NOMO-1 treated with dmso at 0.1 percent for 144 hours (cell line): ENCODE data around the gene SDSL.

Experiments
- DNase-seq: peaks from one replicate; lab custom pipeline; 2025; ENCODE audit not compliant: unreplicated experiment; lab: John Stamatoyannopoulos, UW

The SDSL gene

GRCh38 chr12:113422030-113422885, at the start of gene SDSL:
SDSL (plus strand) TSS chr12:113422380; CDS start chr12:113427983, 5,603 bp downstream.
- peak; percentile 98 for DNase-seq

GRCh38 chr12:113373440-113373839, 48.7 kb upstream of the SDSL start:
- DNase-seq = no peak

- no peak for DNase-seq
Observed at GRCh38 chr12:113373969-113374368, 48.2 kb upstream of the SDSL start.

GRCh38 chr12:113374823-113375428, 47.3 kb upstream of the SDSL start:
- no peak for DNase-seq

GRCh38 chr12:113378291-113378690, 43.9 kb upstream of the SDSL start:
- DNase-seq = no peak

GRCh38 chr12:113381220-113381619, 41.0 kb upstream of the SDSL start:
- DNase-seq = no peak

- no peak for DNase-seq
Observed at GRCh38 chr12:113382206-113382605, 40.0 kb upstream of the SDSL start.

- DNase-seq = no peak
Observed at GRCh38 chr12:113384778-113385177, 37.4 kb upstream of the SDSL start.

- DNase-seq = no peak
Observed at GRCh38 chr12:113385282-113385882, 36.8 kb upstream of the SDSL start.

GRCh38 chr12:113386866-113387566, 35.2 kb upstream of the SDSL start:
- DNase-seq = no peak

- no peak for DNase-seq
Observed at GRCh38 chr12:113387631-113388030, 34.5 kb upstream of the SDSL start.

GRCh38 chr12:113388351-113388750, 33.8 kb upstream of the SDSL start:
- no peak for DNase-seq

GRCh38 chr12:113390064-113391043, 31.8 kb upstream of the SDSL start:
- no peak for DNase-seq

GRCh38 chr12:113391145-113391544, 31.0 kb upstream of the SDSL start:
- DNase-seq = no peak

GRCh38 chr12:113391650-113392337, 30.4 kb upstream of the SDSL start:
- no peak for DNase-seq

GRCh38 chr12:113392520-113392919, 29.7 kb upstream of the SDSL start:
- no peak for DNase-seq

GRCh38 chr12:113392988-113393579, 29.1 kb upstream of the SDSL start:
- no peak for DNase-seq

GRCh38 chr12:113393749-113394148, 28.4 kb upstream of the SDSL start:
- DNase-seq = no peak

GRCh38 chr12:113395119-113395518, 27.1 kb upstream of the SDSL start:
- no peak for DNase-seq
